ENCODE data around the gene SNAI3.

DNA sequence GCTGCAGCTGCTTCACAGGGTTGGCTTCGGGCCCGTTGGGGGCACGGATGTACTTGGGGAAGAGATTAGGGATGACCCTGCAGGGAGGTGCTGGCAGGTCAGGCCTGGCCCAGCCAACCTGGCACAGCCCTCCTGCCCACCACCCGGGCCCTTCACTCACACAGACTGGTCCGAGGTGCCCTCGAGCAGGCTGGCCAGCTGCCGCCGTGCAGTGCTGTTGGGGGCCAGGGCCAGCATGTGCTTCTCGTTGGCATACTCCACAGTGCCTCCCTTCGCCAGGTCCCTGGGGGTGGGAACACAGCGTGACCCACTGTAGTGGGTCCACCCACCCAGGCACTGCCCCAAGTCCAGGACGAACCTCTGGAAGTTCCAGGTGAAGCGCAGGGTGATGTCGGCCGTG, 29.9 kb upstream of the SNAI3 start:
- TF ChIP-seq, protein P1, sequence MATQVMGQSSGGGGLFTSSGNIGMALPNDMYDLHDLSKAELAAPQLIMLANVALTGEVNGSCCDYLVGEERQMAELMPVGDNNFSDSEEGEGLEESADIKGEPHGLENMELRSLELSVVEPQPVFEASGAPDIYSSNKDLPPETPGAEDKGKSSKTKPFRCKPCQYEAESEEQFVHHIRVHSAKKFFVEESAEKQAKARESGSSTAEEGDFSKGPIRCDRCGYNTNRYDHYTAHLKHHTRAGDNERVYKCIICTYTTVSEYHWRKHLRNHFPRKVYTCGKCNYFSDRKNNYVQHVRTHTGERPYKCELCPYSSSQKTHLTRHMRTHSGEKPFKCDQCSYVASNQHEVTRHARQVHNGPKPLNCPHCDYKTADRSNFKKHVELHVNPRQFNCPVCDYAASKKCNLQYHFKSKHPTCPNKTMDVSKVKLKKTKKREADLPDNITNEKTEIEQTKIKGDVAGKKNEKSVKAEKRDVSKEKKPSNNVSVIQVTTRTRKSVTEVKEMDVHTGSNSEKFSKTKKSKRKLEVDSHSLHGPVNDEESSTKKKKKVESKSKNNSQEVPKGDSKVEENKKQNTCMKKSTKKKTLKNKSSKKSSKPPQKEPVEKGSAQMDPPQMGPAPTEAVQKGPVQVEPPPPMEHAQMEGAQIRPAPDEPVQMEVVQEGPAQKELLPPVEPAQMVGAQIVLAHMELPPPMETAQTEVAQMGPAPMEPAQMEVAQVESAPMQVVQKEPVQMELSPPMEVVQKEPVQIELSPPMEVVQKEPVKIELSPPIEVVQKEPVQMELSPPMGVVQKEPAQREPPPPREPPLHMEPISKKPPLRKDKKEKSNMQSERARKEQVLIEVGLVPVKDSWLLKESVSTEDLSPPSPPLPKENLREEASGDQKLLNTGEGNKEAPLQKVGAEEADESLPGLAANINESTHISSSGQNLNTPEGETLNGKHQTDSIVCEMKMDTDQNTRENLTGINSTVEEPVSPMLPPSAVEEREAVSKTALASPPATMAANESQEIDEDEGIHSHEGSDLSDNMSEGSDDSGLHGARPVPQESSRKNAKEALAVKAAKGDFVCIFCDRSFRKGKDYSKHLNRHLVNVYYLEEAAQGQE (IDR thresholded peaks at IDR 0.05; ENCODE audit: borderline replicate concordance), result no peak
- TF ChIP-seq, protein P2, sequence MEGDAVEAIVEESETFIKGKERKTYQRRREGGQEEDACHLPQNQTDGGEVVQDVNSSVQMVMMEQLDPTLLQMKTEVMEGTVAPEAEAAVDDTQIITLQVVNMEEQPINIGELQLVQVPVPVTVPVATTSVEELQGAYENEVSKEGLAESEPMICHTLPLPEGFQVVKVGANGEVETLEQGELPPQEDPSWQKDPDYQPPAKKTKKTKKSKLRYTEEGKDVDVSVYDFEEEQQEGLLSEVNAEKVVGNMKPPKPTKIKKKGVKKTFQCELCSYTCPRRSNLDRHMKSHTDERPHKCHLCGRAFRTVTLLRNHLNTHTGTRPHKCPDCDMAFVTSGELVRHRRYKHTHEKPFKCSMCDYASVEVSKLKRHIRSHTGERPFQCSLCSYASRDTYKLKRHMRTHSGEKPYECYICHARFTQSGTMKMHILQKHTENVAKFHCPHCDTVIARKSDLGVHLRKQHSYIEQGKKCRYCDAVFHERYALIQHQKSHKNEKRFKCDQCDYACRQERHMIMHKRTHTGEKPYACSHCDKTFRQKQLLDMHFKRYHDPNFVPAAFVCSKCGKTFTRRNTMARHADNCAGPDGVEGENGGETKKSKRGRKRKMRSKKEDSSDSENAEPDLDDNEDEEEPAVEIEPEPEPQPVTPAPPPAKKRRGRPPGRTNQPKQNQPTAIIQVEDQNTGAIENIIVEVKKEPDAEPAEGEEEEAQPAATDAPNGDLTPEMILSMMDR (IDR thresholded peaks at IDR 0.05; ENCODE audit: poor library complexity, severe bottlenecking), result no peak
- TF ChIP-seq EZH2 (IDR thresholded peaks at IDR 0.05; ENCODE audit: borderline replicate concordance, insufficient read depth, low read length, poor library complexity, severe bottlenecking) (no peak), EP300 (conservative IDR thresholded peaks at IDR 0.05; ENCODE audit: poor library complexity, severe bottlenecking) (no peak), SMC3 (conservative IDR thresholded peaks at IDR 0.05; ENCODE audit: poor library complexity) (no peak), RAD21 (conservative IDR thresholded peaks at IDR 0.05) (no peak), POLR2AphosphoS5 (IDR thresholded peaks at IDR 0.05) (no peak), TAF1 (IDR thresholded peaks at IDR 0.05; ENCODE audit: low read depth) (no peak)
